HCT116 (cell line): ENCODE data around the gene SLC5A5. TPM values are rescaled to one million over a fixed set of nuclear protein-coding genes. Genes with fewer than 3 reads are reported as not detected.

Experiments
- ATAC-seq: fragments of 200-7000 bp; cut with Tn5 transposase; 2 replicates; pipeline ENCODE4 v1.9.1; 2020; ENCODE audit warnings: mild to moderate bottlenecking, moderate library complexity
- BruUV-seq: library from RNA; stranded (reverse); fragments of 400-500 nt; replicated peaks from 2 replicates; lab custom pipeline; 2021; lab: Mats Ljungman, UMichigan
- CTCF ChIA-PET: fragments of 300-600 bp; sonication (Branson Sonifier 250); formaldehyde crosslinking; loops from one replicate; lab custom pipeline; 2021; ENCODE audit warnings: antibody characterized with exemption; lab: Charles Lee
- POLR2A ChIA-PET: fragments of 300-600, 350-600 bp; sonication (Branson Sonifier 250); formaldehyde crosslinking; loops from one replicate; lab custom pipeline; 2021; ENCODE audit warnings: antibody characterized with exemption; lab: Charles Lee
- RAD21 ChIA-PET, 2 experiments: fragments of 300-600 bp; sonication (Branson Sonifier 250); formaldehyde crosslinking; loops; one replicate each; lab custom pipeline; 2023; ENCODE audit warnings: low total read pairs in 2 of 2; ENCODE audit not compliant: uncharacterized antibody in 2 of 2, unreplicated experiment in 2 of 2, low non-redundant PET in 1 of 2; lab: Charles Lee
- DNase-seq: peaks from one replicate; pipeline ENCODE4 v3.0.0-alpha.2; 2010; ENCODE audit warnings: low read depth, low spot score
- H2AFZ ChIP-seq: fragments of 200-600 bp; shearing (Covaris generic), sonication (generic); 2 replicates; pipeline ENCODE4 v1.6.1; 2017; ENCODE audit warnings: low read depth, mixed run types, mixed read lengths, antibody characterized with exemption, low read length; ENCODE audit not compliant: poor library complexity, severe bottlenecking
- H3K27ac ChIP-seq: 2 replicates; pipeline ENCODE4 v1.5.1; 2012; ENCODE audit warnings: low read depth, low read length
- H3K27me3 ChIP-seq: fragments of 200-600 bp; sonication (generic); 2 replicates; pipeline ENCODE4 v1.6.1; 2016; ENCODE audit warnings: mixed run types, low read length, mixed read lengths; ENCODE audit not compliant: insufficient read depth
- H3K36me3 ChIP-seq, 2 experiments: fragments of 200-500 bp in 1 of 2; fragments of 200-600 bp in 1 of 2; sonication (Bioruptor generic) in 1 of 2; sonication (generic) in 1 of 2; 2 replicates each; pipeline versions ENCODE4 v1.5.1 to v1.6.1; 2014 to 2016; ENCODE audit warnings: low read length in 2 of 2, inconsistent platforms in 1 of 2, mixed read lengths in 1 of 2, mixed run types in 1 of 2; ENCODE audit not compliant: insufficient read depth in 2 of 2, control insufficient read depth in 1 of 2
- H3K4me1 ChIP-seq, 2 experiments: fragments of 200-600 bp in 1 of 2; sonication (generic) in 1 of 2; 2 replicates each; pipeline versions ENCODE4 v1.5.1 to v1.6.1; 2012 to 2017; ENCODE audit warnings: low read length in 2 of 2, inconsistent platforms in 1 of 2, mild to moderate bottlenecking in 1 of 2, mixed read lengths in 1 of 2, mixed run types in 1 of 2, moderate library complexity in 1 of 2; ENCODE audit not compliant: insufficient read depth in 2 of 2, control insufficient read depth in 1 of 2
- H3K4me2 ChIP-seq: fragments of 200-600 bp; sonication (generic); 2 replicates; pipeline ENCODE4 v1.6.1; 2017; ENCODE audit warnings: mixed run types, low read length, mixed read lengths
- H3K4me3 ChIP-seq, 2 experiments: fragments of 200-600 bp in 1 of 2; sonication (generic) in 1 of 2; replicated peaks in 1 of 2; 2 replicates each; pipeline ENCODE4 v1.5.1; 2011 to 2016; ENCODE audit warnings: low read length in 2 of 2, control low read depth in 1 of 2, low read depth in 1 of 2, mild to moderate bottlenecking in 1 of 2, mixed read lengths in 1 of 2, mixed run types in 1 of 2
- H3K79me2 ChIP-seq: fragments of 200-600 bp; sonication (generic); 2 replicates; pipeline ENCODE4 v1.6.1; 2017; ENCODE audit warnings: mild to moderate bottlenecking, mixed run types, low read length, moderate library complexity, mixed read lengths; ENCODE audit not compliant: insufficient read depth
- H3K9ac ChIP-seq: fragments of 200-600 bp; sonication (generic); 2 replicates; pipeline ENCODE4 v1.6.1; 2016; ENCODE audit warnings: low read length, mixed read lengths
- H3K9me2 ChIP-seq: fragments of 200-600 bp; sonication (generic), shearing (Covaris generic); 2 replicates; pipeline ENCODE4 v1.6.1; 2017; ENCODE audit warnings: mixed run types, mild to moderate bottlenecking, moderate library complexity; ENCODE audit not compliant: insufficient read depth
- H3K9me3 ChIP-seq, 2 experiments: fragments of 200-500 bp in 1 of 2; fragments of 200-600 bp in 1 of 2; sonication (Bioruptor generic) in 1 of 2; sonication (generic) in 1 of 2; 2 replicates each; pipeline ENCODE4 v1.6.1; 2014 to 2017; ENCODE audit warnings: low read length in 2 of 2, mixed read lengths in 2 of 2, inconsistent platforms in 1 of 2, low read depth in 1 of 2, mild to moderate bottlenecking in 1 of 2, mixed run types in 1 of 2, moderate library complexity in 1 of 2; ENCODE audit not compliant: control insufficient read depth in 1 of 2, insufficient read depth in 1 of 2
- H4K20me1 ChIP-seq: fragments of 200-600 bp; sonication (generic), shearing (Covaris generic); 2 replicates; pipeline ENCODE4 v1.6.1; 2017; ENCODE audit warnings: mixed run types, mild to moderate bottlenecking, moderate library complexity; ENCODE audit not compliant: insufficient read depth
- ELF1 ChIP-seq: IDR thresholded peaks from 2 replicates; pipeline ENCODE4 v1.6.1; 2012; ENCODE audit warnings: low read depth, borderline replicate concordance
- SIN3A ChIP-seq: IDR thresholded peaks from 2 replicates; pipeline ENCODE4 v1.6.1; 2012; ENCODE audit warnings: low read depth
- SRF ChIP-seq: IDR thresholded peaks from 2 replicates; pipeline ENCODE4 v1.6.1; 2012; ENCODE audit warnings: low read depth
- intact Hi-C: fragments of 100-400 bp; cut with micrococcal nuclease; formaldehyde crosslinking; loops from 2 replicates; pipeline ENCODE4 v1.10.0; 2022
- total RNA-seq: library from RNA; stranded (reverse); gene quantifications from one replicate; pipeline ENCODE4 v1.2.1, GENCODE V29; 2021; ENCODE audit not compliant: unreplicated experiment
- TF ChIP-seq, protein P1 (sequence below): IDR thresholded peaks from 2 replicates; pipeline ENCODE4 v1.6.1; 2011; ENCODE audit warnings: mild to moderate bottlenecking, low read length, moderate library complexity; ENCODE audit not compliant: insufficient replicate concordance; ENCODE audit errors: extremely low read depth

The SLC5A5 gene
- total RNA-seq, 1 experiment from 2014 or later: 0.59 TPM

DNA sequence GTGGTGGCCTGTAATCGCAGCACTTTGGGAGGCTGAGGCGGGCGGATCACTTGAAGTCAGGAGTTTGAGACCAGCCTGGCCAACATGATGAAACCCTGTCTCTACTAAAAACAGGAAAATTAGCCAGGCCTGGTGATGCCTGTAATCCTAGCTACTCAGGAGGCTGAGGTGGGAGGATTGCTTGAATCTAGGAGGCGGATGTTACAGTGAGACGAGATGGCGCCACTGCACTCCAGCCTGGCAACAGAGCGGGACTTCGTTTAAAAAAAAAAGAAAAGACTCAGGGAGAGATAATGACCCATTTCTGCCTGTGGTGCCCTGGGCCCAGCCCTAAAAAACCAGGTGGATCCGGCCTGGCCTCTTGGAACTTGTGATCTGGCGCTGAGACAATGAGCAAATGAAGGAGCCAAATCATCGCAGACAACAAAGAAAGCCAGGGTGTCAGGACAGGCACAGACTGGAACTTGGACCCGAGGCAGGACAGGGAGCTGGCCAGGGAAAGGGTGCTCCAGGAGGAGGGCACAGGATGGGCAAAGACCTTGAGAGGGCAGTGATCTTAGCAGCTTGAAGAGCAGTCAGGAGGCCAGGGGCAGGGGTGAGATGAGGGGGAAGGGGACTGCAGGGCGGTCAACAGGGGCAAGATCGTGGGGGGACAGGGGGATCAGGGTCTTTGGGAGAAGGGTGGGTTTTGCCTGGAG is 23.0 kb upstream of the SLC5A5 start:
- no peak for DNase-seq
- BruUV-seq: no TSS peak
- H3K4me3 ChIP-seq: no peak overlapping the region
- no peaks in the 10 kb centered on the region for H3K36me3 ChIP-seq
- H2AFZ ChIP-seq: no peak overlapping the region
- no peaks in the 10 kb centered on the region for H3K9me2 ChIP-seq
- no peaks in the 10 kb centered on the region for H3K27me3 ChIP-seq
- no peak for ATAC-seq
- no peaks in the 10 kb centered on the region for H3K9me3 ChIP-seq
- ChIA-PET CTCF (interaction anchor here (1.9 kb wide), 1 partner anchor 10 kb away, joined by 14 read pairs; the partner anchor contains the start of gene RPL18A), POLR2A (interaction anchor here (2.2 kb wide), 1 partner anchor 11 kb away, joined by 11 read pairs; the partner anchor contains the start of gene RPL18A), RAD21 (no interaction called here)
- no peaks in the 10 kb centered on the region for H4K20me1 ChIP-seq
- no peak overlapping the region for H3K9ac ChIP-seq
- no peak overlapping the region for H3K27ac ChIP-seq
- no peak for TF ChIP-seq SIN3A
- no peak for TF ChIP-seq SRF
- no peak for TF ChIP-seq ELF1
- peaks cover 4 to 15% of the 10 kb centered on the region in 2 experiments; a peak in 3 of 4 replicates for H3K4me1 ChIP-seq
- intact Hi-C loops: no loop called here
- no peaks in the 10 kb centered on the region for H3K79me2 ChIP-seq
- H3K4me2 ChIP-seq: no peak overlapping the region

- ATAC-seq (no peak), DNase-seq (no peak)
- TF ChIP-seq, protein P1, sequence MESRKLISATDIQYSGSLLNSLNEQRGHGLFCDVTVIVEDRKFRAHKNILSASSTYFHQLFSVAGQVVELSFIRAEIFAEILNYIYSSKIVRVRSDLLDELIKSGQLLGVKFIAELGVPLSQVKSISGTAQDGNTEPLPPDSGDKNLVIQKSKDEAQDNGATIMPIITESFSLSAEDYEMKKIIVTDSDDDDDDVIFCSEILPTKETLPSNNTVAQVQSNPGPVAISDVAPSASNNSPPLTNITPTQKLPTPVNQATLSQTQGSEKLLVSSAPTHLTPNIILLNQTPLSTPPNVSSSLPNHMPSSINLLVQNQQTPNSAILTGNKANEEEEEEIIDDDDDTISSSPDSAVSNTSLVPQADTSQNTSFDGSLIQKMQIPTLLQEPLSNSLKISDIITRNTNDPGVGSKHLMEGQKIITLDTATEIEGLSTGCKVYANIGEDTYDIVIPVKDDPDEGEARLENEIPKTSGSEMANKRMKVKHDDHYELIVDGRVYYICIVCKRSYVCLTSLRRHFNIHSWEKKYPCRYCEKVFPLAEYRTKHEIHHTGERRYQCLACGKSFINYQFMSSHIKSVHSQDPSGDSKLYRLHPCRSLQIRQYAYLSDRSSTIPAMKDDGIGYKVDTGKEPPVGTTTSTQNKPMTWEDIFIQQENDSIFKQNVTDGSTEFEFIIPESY: no peak
- no TSS peak for BruUV-seq
- no peak overlapping the region for H3K9ac ChIP-seq
- H3K79me2 ChIP-seq: no peaks in the 10 kb centered on the region
- H3K9me2 ChIP-seq: no peaks in the 10 kb centered on the region
- H3K27ac ChIP-seq: no peak overlapping the region
- no peak overlapping the region for H3K4me2 ChIP-seq
- no peaks in the 10 kb centered on the region for H3K27me3 ChIP-seq
- no peak overlapping the region for H3K4me3 ChIP-seq
- CTCF ChIA-PET: interaction anchor here (0.9 kb wide), 1 partner anchor 426 kb away, joined by 3 read pairs; no protein-coding TSS in a partner anchor
- RAD21 ChIA-PET: no interaction called here
- no peak overlapping the region for H2AFZ ChIP-seq
- H3K36me3 ChIP-seq: no peaks in the 10 kb centered on the region
- POLR2A ChIA-PET: interaction anchor here (0.7 to 1.9 kb wide), 3 partner anchors 23 to 87 kb away, joined by 3 to 5 read pairs (median 4); no protein-coding TSS in a partner anchor
- intact Hi-C loops: no loop called here
- no peaks in the 10 kb centered on the region for H3K9me3 ChIP-seq
- H3K4me1 ChIP-seq: peaks cover 8 to 25% of the 10 kb centered on the region in 2 experiments; a peak in 3 of 4 replicates
- H4K20me1 ChIP-seq: no peaks in the 10 kb centered on the region
These were observed 17.7 kb upstream of the SLC5A5 start for GRCh38 chr19:17854061-17854460.
